BJ (cell line): Measurements from ENCODE around the gene HPDL. TPM values are rescaled to one million over a fixed set of nuclear protein-coding genes. Genes with fewer than 3 reads are reported as not detected.

Experiments used
- CTCF ChIA-PET: fragments of 350-600 bp; formaldehyde crosslinking; extraction: SDS; loops from one replicate; lab custom pipeline; 2021; ENCODE audit warnings: antibody characterized with exemption, inconsistent platforms; lab: Yijun Ruan, JAX
- POLR2A ChIA-PET: fragments of 300-600 bp; sonication (Branson Sonifier 250); formaldehyde crosslinking; extraction: SDS; loops from one replicate; lab custom pipeline; 2021; ENCODE audit warnings: antibody characterized with exemption; lab: Charles Lee
- DNase-seq: peaks from one replicate; pipeline ENCODE4 v3.0.0-alpha.2; 2011; ENCODE audit warnings: low read depth
- H3K27me3 ChIP-seq: 2 replicates; pipeline ENCODE4 v1.6.0; 2011; ENCODE audit warnings: low read length; ENCODE audit not compliant: control insufficient read depth, insufficient read depth
- H3K36me3 ChIP-seq: 2 replicates; pipeline ENCODE4 v1.5.1; 2011; ENCODE audit warnings: low read length; ENCODE audit not compliant: control insufficient read depth, insufficient read depth
- H3K4me3 ChIP-seq: 2 replicates; pipeline ENCODE4 v1.5.1; 2011; ENCODE audit warnings: low read depth, mild to moderate bottlenecking, control low read depth, low read length
- CTCF ChIP-seq: IDR thresholded peaks from 2 replicates; pipeline ENCODE4 v1.5.1; 2011; ENCODE audit warnings: low read depth, mild to moderate bottlenecking, control low read depth, inconsistent platforms, low read length, moderate library complexity; ENCODE audit not compliant: insufficient read depth
- polyA plus RNA-seq: library from polyadenylated mRNA; depleted of rRNA; stranded (reverse); fragments of >200 nt; gene quantifications from 2 replicates; pipeline ENCODE4 v1.2.3, GENCODE V29; 2011

HPDL gene
- polyA plus RNA-seq, 1 experiment: 0.56 TPM

- Histone ChIP-seq H3K4me3 (no peak overlapping the region), H3K36me3 (no peaks in the 10 kb centered on the region), H3K27me3 (no peaks in the 10 kb centered on the region)
- ChIA-PET POLR2A (no interaction called here), CTCF (interaction anchor here (1.1 to 13.5 kb wide), 4 partner anchors 19 to 285 kb away, joined by 3 to 181 read pairs (median 78); partner anchors contain the start of genes HECTD3 and UROD)
- no peak for TF ChIP-seq CTCF
- no peak for DNase-seq
These were observed 28.9 kb upstream of the HPDL start for GRCh38 chr1:45297666-45298356.

- POLR2A ChIA-PET: no interaction called here
- CTCF ChIA-PET: interaction anchor here (0.7 to 13.5 kb wide), 6 partner anchors 17 to 832 kb away, joined by 3 to 181 read pairs (median 8); partner anchors contain the start of genes HECTD3 and UROD
- no peak for TF ChIP-seq CTCF
These were observed 27.4 kb upstream of the HPDL start for GRCh38 chr1:45299296-45299695.

DNA sequence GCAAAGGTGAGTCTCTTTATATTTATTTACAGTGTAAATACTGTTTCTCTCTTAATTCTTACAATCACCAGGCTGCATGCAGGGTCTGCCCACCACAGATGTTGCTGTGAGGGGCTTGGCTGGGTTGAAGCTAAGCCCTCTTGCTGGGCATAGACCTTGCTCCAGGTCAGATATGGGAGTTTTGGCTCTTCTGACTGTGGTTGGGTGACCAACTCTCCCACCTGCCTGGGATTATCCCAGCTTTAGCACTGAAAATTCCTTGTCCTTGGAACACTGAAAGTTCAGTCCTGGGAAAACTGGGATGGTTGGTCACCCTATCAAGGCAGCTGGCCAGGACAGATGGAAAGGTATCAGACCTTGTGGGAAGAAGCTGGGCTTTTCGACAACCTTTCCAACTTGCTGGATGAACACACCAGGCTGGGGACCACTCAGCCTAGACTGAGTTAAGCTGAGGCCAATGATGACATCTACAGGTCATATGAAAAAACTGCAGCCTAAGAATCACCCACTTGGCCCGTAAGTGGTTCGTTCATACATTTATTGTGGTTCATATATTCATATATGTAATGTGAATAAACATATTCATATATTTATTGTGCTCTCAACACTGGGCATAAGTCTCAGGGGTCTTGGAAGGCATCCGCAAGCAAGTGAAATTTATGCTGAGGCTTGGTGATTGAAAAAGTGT is 26.6 kb upstream of the HPDL start:
- ChIA-PET CTCF (interaction anchor here (0.7 to 13.5 kb wide), 13 partner anchors 15 to 833 kb away, joined by 3 to 181 read pairs (median 4); partner anchors contain the start of genes HECTD3 and UROD), POLR2A (no interaction called here)
- H3K4me3 ChIP-seq: no peak overlapping the region
- H3K36me3 ChIP-seq: no peaks in the 10 kb centered on the region
- no peaks in the 10 kb centered on the region for H3K27me3 ChIP-seq
- TF ChIP-seq CTCF: peak; percentile 75
- DNase-seq: no peak

More at GRCh38 chr1:45299296-45299695, 27.4 kb upstream of the HPDL start:
- Histone ChIP-seq H3K36me3 (no peaks in the 10 kb centered on the region), H3K4me3 (no peak overlapping the region), H3K27me3 (no peaks in the 10 kb centered on the region)
- DNase-seq: no peak

DNA sequence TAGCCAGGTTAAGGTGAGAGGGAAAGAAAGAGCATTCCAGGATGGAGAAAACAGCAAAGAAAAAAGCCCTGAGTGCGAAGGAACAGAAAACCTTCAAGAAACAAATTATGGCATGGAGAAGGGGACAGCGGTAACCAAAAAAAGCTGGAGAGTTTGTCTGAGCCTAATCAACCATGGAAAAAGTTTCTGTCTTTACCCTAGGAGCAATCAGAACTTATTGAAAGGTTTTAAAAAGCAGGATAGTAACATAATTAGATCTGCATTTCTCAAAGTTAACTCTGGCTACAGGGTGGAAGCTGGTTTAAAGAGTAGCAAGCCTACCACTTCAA is 26.1 kb upstream of the HPDL start:
- no peak for DNase-seq
- ChIA-PET POLR2A (no interaction called here), CTCF (interaction anchor here (0.9 to 13.5 kb wide), 8 partner anchors 15 to 508 kb away, joined by 3 to 181 read pairs (median 7); partner anchors contain the start of genes HECTD3 and UROD)
- H3K4me3 ChIP-seq: no peak overlapping the region
- no peaks in the 10 kb centered on the region for H3K36me3 ChIP-seq
- no peaks in the 10 kb centered on the region for H3K27me3 ChIP-seq
- TF ChIP-seq CTCF: no peak
